ENCODE results near the gene JMY. TPM values are rescaled to one million over a fixed set of nuclear protein-coding genes. Genes with fewer than 3 reads are reported as not detected.

The JMY gene
- total RNA-seq, 2 experiments from 2014 or later = 6.1 to 6.3 TPM

DNA sequence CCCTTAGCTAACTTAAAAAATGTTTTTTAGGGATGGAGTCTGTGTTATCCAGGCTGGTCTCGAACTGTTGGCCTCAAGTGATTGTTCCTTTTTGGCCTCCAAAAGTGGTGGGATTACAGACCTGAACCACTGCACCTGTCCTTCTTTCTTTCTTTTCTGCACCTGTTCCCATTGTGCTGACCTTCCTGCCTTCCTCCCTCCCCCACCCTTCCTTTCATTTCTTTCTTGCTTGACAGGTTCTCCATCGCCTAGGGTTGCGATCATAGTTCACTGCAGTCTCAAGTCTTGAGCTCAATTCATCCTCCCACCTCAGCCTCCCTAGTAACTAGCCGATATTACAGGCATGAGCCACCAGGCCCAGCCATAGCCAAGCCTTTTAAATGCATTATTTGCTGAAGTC is 20.6 kb downstream of the JMY start:
- intact Hi-C loops (cut with micrococcal nuclease) = no loop called here
- Mint-ChIP-seq H3K9me3 (peaks cover 2% of the 10 kb centered on the region), H3K4me1 (ENCODE audit: low read depth) (peaks cover 41% of the 10 kb centered on the region), H3K27ac (no peak overlapping the region), H3K4me3 (no peak overlapping the region), H3K36me3 (ENCODE audit: low read depth) (peaks cover 10% of the 10 kb centered on the region), H3K27me3 (no peaks in the 10 kb centered on the region)
- ChIA-PET CTCF (no interaction called here), POLR2A (no interaction called here)
- TF ChIP-seq, protein P1, sequence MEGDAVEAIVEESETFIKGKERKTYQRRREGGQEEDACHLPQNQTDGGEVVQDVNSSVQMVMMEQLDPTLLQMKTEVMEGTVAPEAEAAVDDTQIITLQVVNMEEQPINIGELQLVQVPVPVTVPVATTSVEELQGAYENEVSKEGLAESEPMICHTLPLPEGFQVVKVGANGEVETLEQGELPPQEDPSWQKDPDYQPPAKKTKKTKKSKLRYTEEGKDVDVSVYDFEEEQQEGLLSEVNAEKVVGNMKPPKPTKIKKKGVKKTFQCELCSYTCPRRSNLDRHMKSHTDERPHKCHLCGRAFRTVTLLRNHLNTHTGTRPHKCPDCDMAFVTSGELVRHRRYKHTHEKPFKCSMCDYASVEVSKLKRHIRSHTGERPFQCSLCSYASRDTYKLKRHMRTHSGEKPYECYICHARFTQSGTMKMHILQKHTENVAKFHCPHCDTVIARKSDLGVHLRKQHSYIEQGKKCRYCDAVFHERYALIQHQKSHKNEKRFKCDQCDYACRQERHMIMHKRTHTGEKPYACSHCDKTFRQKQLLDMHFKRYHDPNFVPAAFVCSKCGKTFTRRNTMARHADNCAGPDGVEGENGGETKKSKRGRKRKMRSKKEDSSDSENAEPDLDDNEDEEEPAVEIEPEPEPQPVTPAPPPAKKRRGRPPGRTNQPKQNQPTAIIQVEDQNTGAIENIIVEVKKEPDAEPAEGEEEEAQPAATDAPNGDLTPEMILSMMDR (IDR thresholded peaks at IDR 0.05) = no peak
- DNase-seq (no peak), ATAC-seq (no peak)

DNA sequence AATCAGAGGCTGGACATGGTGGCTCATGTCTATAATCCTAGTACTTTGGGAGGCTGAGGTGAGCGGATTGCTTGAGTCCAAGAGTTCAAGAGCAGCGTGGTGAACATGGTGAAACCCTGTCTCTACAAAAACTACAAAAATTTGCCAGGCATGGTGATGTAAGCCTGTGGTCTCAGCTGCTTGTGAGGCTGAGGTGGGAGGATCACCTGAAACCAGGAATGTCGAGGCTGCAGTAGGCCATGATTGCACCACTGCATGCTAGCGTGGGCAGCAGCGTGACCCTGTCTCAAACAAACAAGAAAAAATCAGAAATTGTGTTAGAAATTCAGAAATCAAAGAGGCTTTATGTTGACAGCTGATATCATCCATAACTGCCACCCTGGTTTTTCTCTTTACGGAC is 21.4 kb downstream of the JMY start:
- ATAC-seq = no peak
- H3K27ac Mint-ChIP-seq = no peak overlapping the region
- H3K36me3 Mint-ChIP-seq (ENCODE audit: low read depth) = peaks cover 10% of the 10 kb centered on the region
- POLR2A ChIA-PET = interaction anchor here (1.5 kb wide), 1 partner anchor 12 kb away, joined by 3 read pairs; no protein-coding TSS in a partner anchor
- CTCF ChIA-PET = no interaction called here
- peaks cover 45% of the 10 kb centered on the region for H3K4me1 Mint-ChIP-seq (ENCODE audit: low read depth)
- TF ChIP-seq, protein P1 (IDR thresholded peaks at IDR 0.05) = no peak
- no peak for DNase-seq
- intact Hi-C loops (cut with micrococcal nuclease) = no loop called here
- no peaks in the 10 kb centered on the region for H3K27me3 Mint-ChIP-seq
- peaks cover 1% of the 10 kb centered on the region for H3K9me3 Mint-ChIP-seq
- no peak overlapping the region for H3K4me3 Mint-ChIP-seq

DNA sequence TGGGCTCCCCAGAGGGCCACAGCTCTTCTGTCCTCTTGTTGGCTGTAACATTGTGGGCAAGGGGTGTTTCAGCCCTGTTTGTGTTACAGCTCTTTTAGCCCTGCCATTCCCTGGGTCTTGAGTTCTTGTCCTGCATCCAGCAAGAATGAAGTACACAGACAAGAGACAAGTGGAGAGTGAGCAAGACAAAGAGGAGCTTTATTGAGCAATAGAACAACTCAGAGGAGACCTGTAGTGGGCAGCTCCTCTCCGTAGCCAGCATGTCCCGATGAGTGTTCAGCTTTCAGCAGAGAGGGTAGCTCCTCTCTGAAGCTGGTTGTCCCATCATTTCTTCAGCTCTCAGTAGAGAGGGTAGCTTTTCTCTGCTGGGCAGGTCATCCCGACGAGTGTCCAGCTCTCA is 22.9 kb downstream of the JMY start:
- ChIA-PET POLR2A (interaction anchor here (1.2 to 1.5 kb wide), 2 partner anchors 11 to 21 kb away, joined by 3 to 4 read pairs; no protein-coding TSS in a partner anchor), CTCF (interaction anchor here (1.0 kb wide), 1 partner anchor 126 kb away, joined by 4 read pairs; no protein-coding TSS in a partner anchor)
- H3K9me3 Mint-ChIP-seq = no peaks in the 10 kb centered on the region
- H3K27me3 Mint-ChIP-seq = no peaks in the 10 kb centered on the region
- peaks cover 4% of the 10 kb centered on the region for H3K36me3 Mint-ChIP-seq (ENCODE audit: low read depth)
- no peak overlapping the region for H3K27ac Mint-ChIP-seq
- no peak overlapping the region for H3K4me3 Mint-ChIP-seq
- H3K4me1 Mint-ChIP-seq (ENCODE audit: low read depth) = peaks cover 51% of the 10 kb centered on the region
- DNase-seq (no peak), ATAC-seq (no peak)
- TF ChIP-seq, protein P1 (IDR thresholded peaks at IDR 0.05) = no peak
- intact Hi-C loops (cut with micrococcal nuclease) = no loop called here

DNA sequence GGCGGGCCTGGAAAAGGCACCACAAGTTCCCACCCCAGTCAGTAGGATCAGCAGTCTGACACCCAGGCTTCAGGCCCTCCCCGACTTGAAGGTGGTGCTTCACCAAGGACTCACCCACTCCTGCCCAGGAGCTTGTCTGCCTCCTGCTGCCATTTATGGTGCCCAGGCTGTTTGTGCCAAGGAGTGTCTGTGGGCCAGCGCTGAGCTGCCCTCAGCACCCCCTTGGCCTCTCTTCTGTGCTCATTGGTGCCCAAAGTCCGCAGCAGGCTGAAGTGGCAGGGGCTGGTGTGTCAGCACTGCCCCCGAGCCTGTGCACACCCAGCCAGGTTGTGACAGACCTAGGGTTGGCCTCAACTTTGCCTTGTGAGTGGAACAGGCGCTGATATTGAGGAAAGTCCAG is 23.5 kb downstream of the JMY start:
- TF ChIP-seq, protein P1 (IDR thresholded peaks at IDR 0.05) = no peak
- Mint-ChIP-seq H3K4me3 (no peak overlapping the region), H3K4me1 (ENCODE audit: low read depth) (peaks cover 47% of the 10 kb centered on the region), H3K27ac (no peak overlapping the region), H3K27me3 (no peaks in the 10 kb centered on the region), H3K9me3 (no peaks in the 10 kb centered on the region), H3K36me3 (ENCODE audit: low read depth) (peaks cover 3% of the 10 kb centered on the region)
- ChIA-PET POLR2A (interaction anchor here (1.2 kb wide), 1 partner anchor 22 kb away, joined by 4 read pairs; no protein-coding TSS in a partner anchor), CTCF (no interaction called here)
- intact Hi-C loops (cut with micrococcal nuclease) = no loop called here
- DNase-seq = no peak
- ATAC-seq = no peak

DNA sequence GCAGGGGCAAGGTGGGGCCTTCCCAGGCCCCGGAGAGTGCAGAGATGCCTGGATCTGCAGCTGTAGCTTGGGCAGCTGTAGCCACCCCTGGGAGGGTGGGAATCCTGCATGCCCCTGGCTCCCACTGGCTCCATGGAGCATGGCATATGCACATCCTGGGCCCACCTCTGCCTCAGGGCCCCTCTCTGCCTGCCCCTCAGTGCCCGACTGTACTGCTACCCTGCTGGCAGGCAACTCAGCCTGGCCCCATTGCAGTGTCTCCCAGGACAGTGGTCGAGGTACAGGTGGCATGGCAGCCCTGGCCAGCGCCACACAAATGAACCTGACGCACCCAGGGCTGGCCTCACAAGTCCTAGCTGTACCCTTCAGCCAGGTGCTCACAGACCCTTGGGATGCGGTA is 23.9 kb downstream of the JMY start:
- POLR2A ChIA-PET = interaction anchor here (0.6 to 1.2 kb wide), 2 partner anchors 22 to 834 kb away, joined by 3 to 4 read pairs; no protein-coding TSS in a partner anchor
- Mint-ChIP-seq H3K4me1 (ENCODE audit: low read depth) (peaks cover 43% of the 10 kb centered on the region), H3K36me3 (ENCODE audit: low read depth) (peaks cover 3% of the 10 kb centered on the region), H3K9me3 (no peaks in the 10 kb centered on the region), H3K27ac (no peak overlapping the region), H3K27me3 (no peaks in the 10 kb centered on the region), H3K4me3 (no peak overlapping the region)
- no peak for DNase-seq
- ATAC-seq = no peak
- intact Hi-C loops (cut with micrococcal nuclease) = no loop called here
- TF ChIP-seq, protein P1 (IDR thresholded peaks at IDR 0.05) = no peak
- CTCF ChIA-PET = no interaction called here

Measured in activated CD8-positive, alpha-beta T cell treated with anti-CD3 and anti-CD28 coated beads for 36 hours (primary cell).